ENCODE data around the gene BANF2. TPM values are rescaled to one million over a fixed set of nuclear protein-coding genes. Genes with fewer than 3 reads are reported as not detected.

Gene BANF2
- polyA plus RNA-seq, 3 donors, result not detected

- Histone ChIP-seq H3K4me2 (replicated peaks; ENCODE audit: extremely low read depth, low read length, poor library complexity, severe bottlenecking) (peak overlapping the region; percentile 42), H3K9me3 (replicated peaks in 1 of 2; ENCODE audit: control insufficient read depth in 1 of 2, insufficient read depth in 1 of 2, low read length in 2 of 2) (no peaks in the 10 kb centered on the region), H3K27ac (ENCODE audit: low read depth in 1 of 2, low read length in 2 of 2) (peak overlapping the region; percentile 40 to 56), H3K79me2 (ENCODE audit: insufficient read depth, low read length) (peaks cover 95% of the 10 kb centered on the region), H4K20me1 (ENCODE audit: insufficient read depth, low read length) (peaks cover 32% of the 10 kb centered on the region), H3K36me3 (replicated peaks in 1 of 2; ENCODE audit: control insufficient read depth in 1 of 2, insufficient read depth in 2 of 2, low read length in 2 of 2) (peaks cover 0 to 29% of the 10 kb centered on the region in 2 donors), H3K4me1 (ENCODE audit: control insufficient read depth in 1 of 2, insufficient read depth in 2 of 2, low read length in 2 of 2) (peaks cover 30 to 34% of the 10 kb centered on the region in 2 donors), H3K4me3 (replicated peaks in 1 of 3; ENCODE audit: low read depth in 2 of 3, low read length in 3 of 3) (peak overlapping the region in 1 of 3 experiments; percentile 23), H3K27me3 (ENCODE audit: control insufficient read depth in 2 of 2, insufficient read depth in 2 of 2, low read length in 2 of 2) (no peaks in the 10 kb centered on the region), H2AFZ (ENCODE audit: insufficient read depth, low read depth, low read length, poor library complexity, severe bottlenecking) (no peak overlapping the region), H3K9ac (ENCODE audit: insufficient read depth, low read length, poor library complexity, severe bottlenecking) (no peak overlapping the region)
- H3K36me3 Mint-ChIP-seq, result peaks cover 17 to 49% of the 10 kb centered on the region in 2 donors
- H3K4me1 Mint-ChIP-seq, result peaks cover 57% of the 10 kb centered on the region
- no peaks in the 10 kb centered on the region for H3K27me3 Mint-ChIP-seq (ENCODE audit: low read depth in 3 of 3)
- DNase-seq, result peak; percentile 21 to 46 (median 31)
- peak overlapping the region in 1 of 2 donors; percentile 22 for H3K4me3 Mint-ChIP-seq
- no peaks in the 10 kb centered on the region for H3K9me3 Mint-ChIP-seq
- H3K27ac Mint-ChIP-seq, result peak overlapping the region; percentile 80 to 92 (median 88)
- intact Hi-C loops (cut with micrococcal nuclease), result no loop called here
- TF ChIP-seq, protein P1, sequence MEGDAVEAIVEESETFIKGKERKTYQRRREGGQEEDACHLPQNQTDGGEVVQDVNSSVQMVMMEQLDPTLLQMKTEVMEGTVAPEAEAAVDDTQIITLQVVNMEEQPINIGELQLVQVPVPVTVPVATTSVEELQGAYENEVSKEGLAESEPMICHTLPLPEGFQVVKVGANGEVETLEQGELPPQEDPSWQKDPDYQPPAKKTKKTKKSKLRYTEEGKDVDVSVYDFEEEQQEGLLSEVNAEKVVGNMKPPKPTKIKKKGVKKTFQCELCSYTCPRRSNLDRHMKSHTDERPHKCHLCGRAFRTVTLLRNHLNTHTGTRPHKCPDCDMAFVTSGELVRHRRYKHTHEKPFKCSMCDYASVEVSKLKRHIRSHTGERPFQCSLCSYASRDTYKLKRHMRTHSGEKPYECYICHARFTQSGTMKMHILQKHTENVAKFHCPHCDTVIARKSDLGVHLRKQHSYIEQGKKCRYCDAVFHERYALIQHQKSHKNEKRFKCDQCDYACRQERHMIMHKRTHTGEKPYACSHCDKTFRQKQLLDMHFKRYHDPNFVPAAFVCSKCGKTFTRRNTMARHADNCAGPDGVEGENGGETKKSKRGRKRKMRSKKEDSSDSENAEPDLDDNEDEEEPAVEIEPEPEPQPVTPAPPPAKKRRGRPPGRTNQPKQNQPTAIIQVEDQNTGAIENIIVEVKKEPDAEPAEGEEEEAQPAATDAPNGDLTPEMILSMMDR (IDR thresholded peaks at IDR 0.05), result no peak
- no CpG with 5 or more reads among the region's 1 CpG for WGBS (ENCODE audit: insufficient coverage)
Observed at GRCh38 chr20:17671011-17671410, 28.8 kb upstream of the BANF2 start.

DNA sequence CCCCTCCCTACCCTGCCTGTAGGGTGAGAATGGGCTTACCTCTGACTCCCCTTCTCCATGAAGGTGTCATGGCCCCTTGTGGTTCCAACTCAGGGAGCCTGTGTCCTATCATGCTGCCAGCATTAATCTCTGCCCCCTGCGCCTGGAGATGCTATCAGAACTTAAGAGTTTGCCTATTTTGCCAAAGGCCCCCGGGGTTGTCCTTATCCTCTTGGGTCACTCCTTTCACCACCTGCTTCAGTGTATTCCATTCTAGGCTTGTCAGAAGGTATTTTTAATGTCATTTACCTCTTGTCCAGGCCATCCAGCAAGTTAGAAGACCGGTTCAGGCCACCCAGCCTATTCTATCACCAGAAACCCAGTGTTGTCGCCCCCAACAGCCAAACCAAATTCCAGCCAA, 28.2 kb upstream of the BANF2 start:
- H3K27me3 Mint-ChIP-seq (ENCODE audit: low read depth in 3 of 3), result no peaks in the 10 kb centered on the region
- Histone ChIP-seq H3K27ac (ENCODE audit: low read depth in 1 of 2, low read length in 2 of 2) (peak overlapping the region; percentile 40 to 56), H3K27me3 (ENCODE audit: control insufficient read depth in 2 of 2, insufficient read depth in 2 of 2, low read length in 2 of 2) (no peaks in the 10 kb centered on the region), H3K79me2 (ENCODE audit: insufficient read depth, low read length) (peaks cover 95% of the 10 kb centered on the region), H3K9me3 (replicated peaks in 1 of 2; ENCODE audit: control insufficient read depth in 1 of 2, insufficient read depth in 1 of 2, low read length in 2 of 2) (no peaks in the 10 kb centered on the region), H3K4me3 (replicated peaks in 1 of 3; ENCODE audit: low read depth in 2 of 3, low read length in 3 of 3) (peak overlapping the region in 1 of 3 experiments; percentile 23), H3K4me1 (ENCODE audit: control insufficient read depth in 1 of 2, insufficient read depth in 2 of 2, low read length in 2 of 2) (peaks cover 29 to 34% of the 10 kb centered on the region in 2 donors), H3K36me3 (replicated peaks in 1 of 2; ENCODE audit: control insufficient read depth in 1 of 2, insufficient read depth in 2 of 2, low read length in 2 of 2) (peaks cover 5 to 34% of the 10 kb centered on the region in 2 donors), H3K4me2 (replicated peaks; ENCODE audit: extremely low read depth, low read length, poor library complexity, severe bottlenecking) (peak overlapping the region; percentile 42), H2AFZ (ENCODE audit: insufficient read depth, low read depth, low read length, poor library complexity, severe bottlenecking) (no peak overlapping the region), H3K9ac (ENCODE audit: insufficient read depth, low read length, poor library complexity, severe bottlenecking) (no peak overlapping the region), H4K20me1 (ENCODE audit: insufficient read depth, low read length) (peaks cover 38% of the 10 kb centered on the region)
- peak overlapping the region; percentile 80 to 92 (median 88) for H3K27ac Mint-ChIP-seq
- no peak for DNase-seq
- TF ChIP-seq, protein P1 (IDR thresholded peaks at IDR 0.05), result no peak
- H3K4me1 Mint-ChIP-seq, result peaks cover 61% of the 10 kb centered on the region
- WGBS (ENCODE audit: insufficient coverage), result 100% methylated on average over 2 of the region's 4 CpGs
- peaks cover 23 to 54% of the 10 kb centered on the region in 2 donors for H3K36me3 Mint-ChIP-seq
- no peak overlapping the region for H3K4me3 Mint-ChIP-seq
- intact Hi-C loops (cut with micrococcal nuclease), result no loop called here
- H3K9me3 Mint-ChIP-seq, result no peaks in the 10 kb centered on the region
